SU-DHL-6 (cell line): Measurements from ENCODE around the gene DNASE1L1.

Experiments
- CTCF ChIP-seq: fragments of 200-600 bp; sonication (generic); IDR thresholded peaks from one replicate; pipeline ENCODE4 v1.5.1; 2017; ENCODE audit warnings: antibody characterized with exemption, mild to moderate bottlenecking, low read length, moderate library complexity; ENCODE audit not compliant: insufficient read depth, poor library complexity, severe bottlenecking
- EZH2phosphoT487 ChIP-seq: fragments of 200-600 bp; sonication (generic), shearing (Covaris generic); conservative IDR thresholded peaks from 2 replicates; pipeline ENCODE4 v1.6.1; 2018; ENCODE audit warnings: mild to moderate bottlenecking, antibody characterized with exemption, low read length, moderate library complexity, mixed read lengths

GRCh38 chrX:154441984-154442707, 33.1 kb upstream of the DNASE1L1 start:
- no peak for TF ChIP-seq CTCF
- TF ChIP-seq EZH2phosphoT487, result no peak
